ENCODE measurements around the gene GLRX3. TPM values are rescaled to one million over a fixed set of nuclear protein-coding genes. Genes with fewer than 3 reads are reported as not detected.
"Not testable (repeated sequence)": the region's sequence is repeated elsewhere in the genome, so short reads cannot be mapped to it uniquely, and the experiment has no call there.

The GLRX3 gene
- total RNA-seq, result 71.3 and 86.3 TPM in 2 replicates
- 109 and 168 TPM in 2 replicates for polyA plus RNA-seq

- DNase-seq (ENCODE audit: low read depth in 1 of 2, low spot score in 1 of 2), result peak; percentile 88 to 95
- peaks cover 9% of the 10 kb centered on the region for H3K4me1 ChIP-seq (ENCODE audit: low read depth)
- peak within 1 kb of the TSS; percentile 94 for H3K27ac ChIP-seq
- H3K27me3 ChIP-seq, result no peaks in the 10 kb centered on the region
- no peaks in the 10 kb centered on the region for H3K9me3 ChIP-seq (ENCODE audit: low read depth)
- no peaks in the 10 kb centered on the region for H3K36me3 ChIP-seq
- TF ChIP-seq CTCF (IDR thresholded peaks at IDR 0.05; ENCODE audit: low read depth, low read length), result no peak
- H3K4me3 ChIP-seq, result peak within 1 kb of the TSS; percentile 100
Observed at GRCh38 chr10:130136226-130137089, at the start of gene GLRX3. GLRX3 (plus strand) TSS chr10:130136391; CDS start chr10:130136421, 30 bp downstream.

GRCh38 chr10:130090565-130090964 is 45.6 kb upstream of the GLRX3 start:
- H3K9me3 ChIP-seq (ENCODE audit: low read depth); H3K4me3 ChIP-seq; H3K27me3 ChIP-seq; H3K27ac ChIP-seq; H3K36me3 ChIP-seq; DNase-seq (ENCODE audit: low read depth in 1 of 2, low spot score in 1 of 2); H3K4me1 ChIP-seq (ENCODE audit: low read depth): not testable (repeated sequence)

- no peaks in the 10 kb centered on the region for H3K4me1 ChIP-seq (ENCODE audit: low read depth)
- no peaks in the 10 kb centered on the region for H3K36me3 ChIP-seq
- no peaks in the 10 kb centered on the region for H3K9me3 ChIP-seq (ENCODE audit: low read depth)
- no peaks in the 10 kb centered on the region for H3K27me3 ChIP-seq
- H3K4me3 ChIP-seq, result no peak overlapping the region
- H3K27ac ChIP-seq, result no peak overlapping the region
- no peak for TF ChIP-seq CTCF (IDR thresholded peaks at IDR 0.05; ENCODE audit: low read depth, low read length)
- no peak for DNase-seq (ENCODE audit: low read depth in 1 of 2, low spot score in 1 of 2)
Observed at GRCh38 chr10:130099344-130099743, 36.8 kb upstream of the GLRX3 start.

GRCh38 chr10:130105724-130106123 is 30.5 kb upstream of the GLRX3 start:
- Histone ChIP-seq H3K4me3 (no peak overlapping the region), H3K4me1 (ENCODE audit: low read depth) (no peaks in the 10 kb centered on the region), H3K36me3 (no peaks in the 10 kb centered on the region), H3K9me3 (ENCODE audit: low read depth) (no peaks in the 10 kb centered on the region), H3K27ac (no peak overlapping the region), H3K27me3 (no peaks in the 10 kb centered on the region)
- TF ChIP-seq CTCF (IDR thresholded peaks at IDR 0.05; ENCODE audit: low read depth, low read length), result no peak
- peak in 1 of 2 donors; percentile 25 for DNase-seq (ENCODE audit: low read depth in 1 of 2, low spot score in 1 of 2)

- H3K9me3 ChIP-seq (ENCODE audit: low read depth); DNase-seq (ENCODE audit: low read depth in 1 of 2, low spot score in 1 of 2); H3K27me3 ChIP-seq; H3K4me3 ChIP-seq; H3K27ac ChIP-seq; H3K4me1 ChIP-seq (ENCODE audit: low read depth); H3K36me3 ChIP-seq: not testable (repeated sequence)
Observed at GRCh38 chr10:130108146-130108545, 28.0 kb upstream of the GLRX3 start.

GRCh38 chr10:130108934-130109604 is 27.1 kb upstream of the GLRX3 start:
- H3K36me3 ChIP-seq, result no peaks in the 10 kb centered on the region
- DNase-seq (ENCODE audit: low read depth in 1 of 2, low spot score in 1 of 2), result no peak
- H3K9me3 ChIP-seq (ENCODE audit: low read depth), result no peaks in the 10 kb centered on the region
- H3K4me1 ChIP-seq (ENCODE audit: low read depth), result no peaks in the 10 kb centered on the region
- no peak for TF ChIP-seq CTCF (IDR thresholded peaks at IDR 0.05; ENCODE audit: low read depth, low read length)
- H3K4me3 ChIP-seq, result no peak overlapping the region
- H3K27me3 ChIP-seq, result no peaks in the 10 kb centered on the region
- H3K27ac ChIP-seq, result no peak overlapping the region
